ENCODE data around the gene PARVA.

DNA sequence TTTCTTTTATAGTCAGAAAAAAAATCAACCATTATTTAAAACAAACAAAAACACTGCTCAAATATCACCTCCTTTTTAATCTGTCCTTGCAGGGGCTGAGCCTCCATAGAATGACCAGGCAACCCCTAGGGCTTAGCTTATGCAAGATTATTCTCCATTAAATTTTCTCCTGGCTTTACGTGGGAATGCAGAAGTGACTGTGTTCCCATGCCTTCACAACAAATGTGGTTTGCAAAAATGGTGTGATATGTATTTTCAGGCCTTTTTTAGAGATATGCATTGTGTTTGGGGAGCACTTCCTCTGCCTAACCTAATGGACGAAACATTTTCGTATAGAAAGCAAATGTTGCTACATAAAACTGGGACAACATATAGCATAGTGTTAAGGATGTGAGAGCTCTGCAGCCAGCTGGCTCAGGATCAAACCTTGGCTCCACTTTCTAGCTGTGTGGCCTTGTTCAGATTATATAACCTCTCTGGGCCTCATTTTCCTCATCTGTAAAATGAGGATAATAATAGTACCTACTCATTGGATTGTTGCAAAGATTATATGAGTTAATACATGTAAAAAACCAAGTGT, 82.6 kb downstream of the PARVA start:
- TF ChIP-seq, protein P1, sequence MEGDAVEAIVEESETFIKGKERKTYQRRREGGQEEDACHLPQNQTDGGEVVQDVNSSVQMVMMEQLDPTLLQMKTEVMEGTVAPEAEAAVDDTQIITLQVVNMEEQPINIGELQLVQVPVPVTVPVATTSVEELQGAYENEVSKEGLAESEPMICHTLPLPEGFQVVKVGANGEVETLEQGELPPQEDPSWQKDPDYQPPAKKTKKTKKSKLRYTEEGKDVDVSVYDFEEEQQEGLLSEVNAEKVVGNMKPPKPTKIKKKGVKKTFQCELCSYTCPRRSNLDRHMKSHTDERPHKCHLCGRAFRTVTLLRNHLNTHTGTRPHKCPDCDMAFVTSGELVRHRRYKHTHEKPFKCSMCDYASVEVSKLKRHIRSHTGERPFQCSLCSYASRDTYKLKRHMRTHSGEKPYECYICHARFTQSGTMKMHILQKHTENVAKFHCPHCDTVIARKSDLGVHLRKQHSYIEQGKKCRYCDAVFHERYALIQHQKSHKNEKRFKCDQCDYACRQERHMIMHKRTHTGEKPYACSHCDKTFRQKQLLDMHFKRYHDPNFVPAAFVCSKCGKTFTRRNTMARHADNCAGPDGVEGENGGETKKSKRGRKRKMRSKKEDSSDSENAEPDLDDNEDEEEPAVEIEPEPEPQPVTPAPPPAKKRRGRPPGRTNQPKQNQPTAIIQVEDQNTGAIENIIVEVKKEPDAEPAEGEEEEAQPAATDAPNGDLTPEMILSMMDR (IDR thresholded peaks at IDR 0.05): no peak
- no peak for TF ChIP-seq EP300 (IDR thresholded peaks at IDR 0.05)
- TF ChIP-seq POLR2AphosphoS5 (IDR thresholded peaks at IDR 0.05): no peak

Data from stomach (tissue), 4 donors.